ENCODE results near the gene SYTL4. TPM values are rescaled to one million over a fixed set of nuclear protein-coding genes. Genes with fewer than 3 reads are reported as not detected.

Gene SYTL4
- total and polyA plus RNA-seq, 2 of the 8 experiments (the other 6 are each of a cell fraction or from before 2014, with no cell fraction given), result 0.11 TPM

GRCh38 chrX:100698551-100698950, 33.4 kb downstream of the SYTL4 start (continued):
- TF ChIP-seq TEAD4 (IDR thresholded peaks at IDR 0.05; ENCODE audit: low read depth, low read length), result no peak
- TF ChIP-seq HDAC6 (IDR thresholded peaks at IDR 0.05; ENCODE audit: low read depth, low read length), result no peak
- no peak for TF ChIP-seq CREB1 (IDR thresholded peaks at IDR 0.05)
- TF ChIP-seq SP4 (IDR thresholded peaks at IDR 0.05; ENCODE audit: low read length), result no peak
